GM19452 (cell line): Measurements from ENCODE around the gene PPP4R2.
"Not testable (repeated sequence)": the region's sequence is repeated elsewhere in the genome, so short reads cannot be mapped to it uniquely, and the experiment has no call there.

Source experiments
- ATAC-seq: cut with Tn5 transposase; IDR thresholded peaks from one replicate; pipeline ENCODE4 v1.9.1; 2021; ENCODE audit not compliant: unreplicated experiment

The PPP4R2 gene

DNA sequence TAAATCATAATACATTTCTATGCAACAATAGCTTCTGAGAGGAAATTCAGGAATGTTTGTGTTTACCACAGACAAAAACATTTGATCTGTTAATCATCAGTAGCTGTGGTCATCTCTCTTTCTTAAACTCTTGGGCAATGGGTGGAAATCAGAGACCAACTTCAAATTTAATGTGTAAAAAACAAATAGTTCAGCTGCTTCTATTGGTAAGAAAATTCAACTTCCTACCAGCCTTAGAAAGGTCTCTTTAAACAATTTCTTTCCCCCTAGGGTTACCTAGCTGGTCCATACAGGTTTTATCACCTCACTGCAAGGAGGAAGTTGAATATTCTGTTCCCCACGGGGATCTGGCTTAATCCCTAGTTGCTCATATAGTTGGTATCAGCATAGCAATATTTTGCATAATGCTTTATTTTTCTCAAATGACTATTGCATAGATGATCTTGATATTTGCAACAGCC, 20.3 kb upstream of the PPP4R2 start:
- no peak for ATAC-seq

DNA sequence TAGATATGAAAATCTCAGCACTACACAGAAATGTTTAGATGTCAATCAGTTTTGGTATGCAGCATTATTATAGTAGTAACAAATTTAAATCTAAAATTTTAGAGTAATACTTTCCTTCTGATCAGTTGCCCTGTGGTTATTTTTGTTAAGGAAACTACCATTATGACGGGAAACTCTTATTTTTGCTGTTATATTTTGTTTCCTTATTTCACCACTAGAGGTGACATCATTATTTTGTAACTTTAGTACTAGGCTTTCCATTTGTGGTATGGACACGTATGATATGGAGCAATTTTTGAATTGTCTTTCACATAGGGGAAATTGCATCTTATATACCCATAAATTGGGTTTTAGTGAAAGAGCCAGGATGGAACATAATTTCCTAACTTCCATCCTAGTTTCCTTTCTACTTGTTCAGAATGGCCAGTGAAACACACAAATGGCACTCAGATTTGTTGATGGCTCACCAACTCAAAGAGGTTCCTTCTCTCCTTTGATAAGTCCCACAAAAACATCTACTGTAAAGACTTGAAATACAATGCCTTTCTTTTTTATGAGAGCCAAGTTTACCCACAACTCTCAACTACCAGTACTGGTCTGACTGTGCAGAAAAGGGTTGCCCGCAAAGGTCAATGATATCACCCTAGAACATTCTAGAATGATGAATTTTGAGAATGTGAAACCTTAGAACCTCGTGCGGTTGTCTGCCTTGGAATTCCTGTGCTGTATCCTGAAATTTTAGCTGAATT, 19.4 kb upstream of the PPP4R2 start:
- peak; percentile 59 for ATAC-seq

DNA sequence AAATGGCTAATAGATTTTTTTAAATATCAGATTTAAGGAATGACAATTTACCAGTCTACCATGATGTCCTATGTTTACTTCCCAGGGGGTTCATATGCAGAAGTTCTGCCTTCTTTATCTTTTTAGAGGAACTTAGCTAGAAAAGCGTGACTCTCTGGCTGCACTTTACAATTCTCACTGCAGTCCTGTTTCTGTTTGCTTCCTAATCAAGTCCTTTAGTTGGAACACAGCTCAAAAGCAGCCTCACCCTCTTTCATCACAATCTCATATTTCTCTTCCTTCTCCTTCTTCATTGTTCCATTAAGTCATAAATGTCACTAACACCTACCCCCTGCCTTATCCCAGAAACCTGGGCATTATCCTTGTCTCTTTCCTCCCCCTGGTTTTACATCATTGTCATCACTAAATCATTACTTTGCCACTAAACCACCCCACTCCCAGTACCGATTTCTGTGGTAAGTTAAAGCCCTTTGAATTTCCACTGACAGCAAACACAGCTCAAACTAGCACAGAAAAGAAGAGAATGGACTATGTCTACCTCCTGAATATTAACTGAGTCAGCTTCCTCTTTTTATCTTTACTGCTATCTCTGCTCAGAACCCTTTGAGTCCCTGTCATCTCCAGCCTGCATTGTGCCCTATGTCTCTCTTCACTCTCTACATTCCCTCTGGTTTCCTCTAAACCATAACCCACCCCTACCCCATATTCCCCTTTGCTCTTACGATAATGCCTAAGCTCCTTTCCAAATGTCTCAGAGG, 13.8 kb upstream of the PPP4R2 start:
- ATAC-seq = no peak

DNA sequence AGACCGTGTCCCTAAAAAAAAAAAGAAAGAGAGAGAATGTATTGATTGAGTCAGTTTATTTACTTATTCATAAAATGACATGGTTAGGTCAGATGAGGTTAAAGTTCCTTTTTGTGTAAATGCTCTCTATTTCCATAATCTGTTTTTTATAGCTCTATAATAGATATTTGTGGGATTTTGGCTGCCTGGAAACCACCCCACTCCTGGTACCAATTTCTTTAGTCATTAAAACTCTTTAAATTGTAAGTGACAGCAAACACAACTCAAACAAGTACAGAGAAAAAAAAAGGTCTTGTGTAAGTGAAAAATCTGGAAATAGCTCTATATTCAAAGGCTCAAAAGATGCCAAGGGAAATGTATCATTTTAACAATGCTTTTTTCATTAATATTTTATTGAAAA, 11.0 kb upstream of the PPP4R2 start:
- ATAC-seq = no peak

DNA sequence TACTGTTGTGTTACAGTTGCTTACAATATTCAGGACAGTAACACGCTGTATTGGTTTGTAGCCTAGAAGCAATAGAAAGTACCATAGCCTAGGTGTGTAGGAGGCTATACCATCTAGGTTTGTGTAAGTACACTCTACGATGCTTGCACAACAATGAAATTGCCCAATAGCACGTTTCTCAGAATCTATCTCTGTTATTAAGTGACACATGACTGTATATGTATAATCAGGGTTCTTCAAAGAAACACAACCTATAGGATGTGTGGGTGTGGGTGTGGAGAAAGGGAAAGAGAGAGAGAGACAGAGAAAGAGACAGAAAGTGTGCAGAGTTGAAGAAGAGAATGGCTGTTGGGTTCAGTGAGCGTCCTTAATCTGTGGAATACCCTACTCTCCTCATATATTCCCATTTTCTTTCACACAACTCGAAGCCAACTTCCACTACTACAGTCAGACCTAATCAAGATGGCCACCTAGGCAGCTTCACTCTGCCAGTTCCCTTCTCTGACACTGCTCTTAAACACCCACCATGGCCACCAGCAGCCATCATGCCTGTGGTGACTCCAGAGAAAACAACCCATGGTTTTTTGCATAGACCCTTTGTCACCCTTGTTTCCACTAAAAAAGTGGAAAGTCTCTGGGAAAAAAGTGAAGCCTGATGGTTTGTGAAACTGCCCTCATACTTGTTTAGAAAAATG, 5.8 kb upstream of the PPP4R2 start:
- no peak for ATAC-seq

DNA sequence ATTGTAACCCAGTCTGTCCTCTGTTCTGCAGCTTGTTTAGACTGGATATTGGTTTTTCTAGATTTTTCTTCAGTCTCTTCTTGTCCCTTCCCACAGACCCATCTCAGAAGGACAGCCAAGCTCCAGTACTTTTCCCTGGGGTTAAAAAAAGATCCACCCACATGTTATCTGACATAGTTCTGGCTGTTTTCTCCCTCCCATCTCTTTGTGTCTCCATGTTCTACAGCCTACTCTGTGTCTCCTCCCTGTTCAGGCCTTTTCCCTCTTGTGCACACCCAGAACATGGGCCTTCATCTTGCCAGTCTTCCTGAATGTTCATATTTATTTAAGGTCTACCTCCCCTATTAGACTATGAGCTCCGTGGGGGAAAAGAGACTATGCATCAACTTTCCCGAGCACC, 5.1 kb upstream of the PPP4R2 start:
- ATAC-seq = no peak

DNA sequence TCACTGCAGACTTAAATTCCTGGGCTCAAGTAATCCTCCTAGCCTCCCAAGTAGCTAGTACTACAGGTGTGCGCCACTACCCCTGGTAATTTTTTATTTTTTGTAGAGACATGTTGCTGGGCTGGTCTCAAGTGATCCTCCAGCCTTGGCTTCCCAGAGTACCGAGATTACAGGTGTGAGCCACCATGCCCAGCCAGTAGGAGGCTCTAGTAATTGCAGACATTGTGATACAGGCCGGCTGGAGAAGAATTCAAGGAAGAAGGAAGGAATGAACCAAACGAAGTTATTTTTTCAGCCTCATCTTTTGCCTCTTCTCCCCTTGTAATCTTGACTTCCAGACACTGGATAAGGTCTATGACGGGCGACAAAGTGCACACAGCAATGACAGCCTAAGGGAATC, 3.2 kb upstream of the PPP4R2 start:
- no peak for ATAC-seq

DNA sequence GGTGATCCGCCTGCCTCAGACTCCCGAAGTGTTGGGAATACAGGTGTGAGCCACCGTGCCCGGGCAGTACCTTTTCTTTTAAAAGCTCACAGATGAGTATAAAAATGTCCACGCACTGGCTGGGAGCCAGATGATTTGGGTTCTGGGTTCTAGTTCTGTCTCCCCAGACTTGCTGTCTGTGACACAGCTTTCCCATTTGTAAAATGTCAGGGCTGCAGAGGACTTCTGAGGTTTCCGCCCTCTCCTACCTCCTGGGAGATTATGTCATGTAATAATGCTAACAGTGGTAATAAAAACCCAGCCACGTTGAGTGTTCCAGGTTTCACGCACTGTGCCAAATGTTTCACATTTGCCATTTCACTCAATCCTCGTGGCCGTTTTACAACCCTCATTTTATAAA, 1.3 kb upstream of the PPP4R2 start:
- ATAC-seq = no peak

DNA sequence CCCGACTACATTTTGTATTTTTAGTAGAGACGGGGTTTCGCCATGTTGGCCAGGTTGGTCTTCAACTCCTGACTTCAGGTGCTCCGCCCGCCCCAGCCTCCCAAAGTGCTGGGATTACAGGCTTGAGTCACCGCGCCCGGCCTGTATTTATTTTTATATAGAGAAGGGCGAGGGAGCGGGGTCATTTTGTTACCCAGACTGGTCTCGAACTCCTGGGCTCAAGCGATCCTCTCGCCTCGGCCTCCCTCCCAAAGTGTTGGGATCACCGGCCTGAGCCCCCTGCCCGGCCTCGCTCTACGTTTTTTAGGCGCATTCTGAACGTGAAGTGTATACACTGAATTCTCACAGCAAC, 514 bp upstream of the PPP4R2 start:
- ATAC-seq = no peak

DNA sequence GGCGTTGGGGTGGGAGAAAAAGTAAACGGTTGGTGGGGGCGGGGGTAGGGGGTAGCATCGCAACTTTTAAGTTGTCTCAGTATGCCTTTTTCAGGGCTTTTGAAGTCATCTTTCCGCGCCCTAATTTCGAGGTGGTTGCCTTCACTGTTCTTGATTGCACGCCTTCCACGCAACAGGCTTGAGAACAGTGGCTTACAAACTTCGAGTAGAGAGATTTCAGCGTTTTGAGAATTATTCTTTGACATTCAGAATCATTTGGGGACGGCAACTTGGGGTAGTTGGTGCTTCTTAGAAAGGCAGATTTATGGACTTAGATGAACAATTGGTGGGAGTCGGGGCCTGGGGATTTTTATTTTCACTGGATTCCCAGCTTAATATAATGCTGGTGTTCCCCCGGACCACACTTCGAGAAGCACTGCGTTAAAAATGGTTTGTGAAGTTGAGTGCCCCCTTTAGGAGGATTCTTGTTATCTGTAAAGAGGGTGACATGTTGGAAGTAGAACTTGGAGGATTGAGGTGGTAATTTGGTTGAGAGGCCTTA, 880 bp downstream of the PPP4R2 start:
- peak; percentile 1 for ATAC-seq

DNA sequence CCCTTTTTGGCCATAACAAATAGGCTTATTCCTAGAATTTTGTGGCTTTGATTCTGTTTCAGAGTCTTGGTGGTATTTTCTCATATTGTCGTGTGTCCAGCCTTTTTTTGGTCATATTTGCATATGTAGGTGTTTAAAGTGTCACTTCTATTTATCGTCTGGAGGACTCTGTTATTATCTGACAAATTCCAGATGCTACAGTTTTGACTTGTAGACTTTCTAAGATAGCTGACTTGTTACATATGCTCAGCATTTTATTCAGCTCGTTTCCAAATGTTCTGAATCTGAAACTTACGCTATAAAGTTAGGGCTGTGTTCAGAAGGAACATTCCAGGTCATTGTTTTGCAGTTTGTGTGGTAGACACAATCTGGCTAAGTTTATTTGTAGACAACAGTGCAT, 1.9 kb downstream of the PPP4R2 start:
- ATAC-seq = no peak

DNA sequence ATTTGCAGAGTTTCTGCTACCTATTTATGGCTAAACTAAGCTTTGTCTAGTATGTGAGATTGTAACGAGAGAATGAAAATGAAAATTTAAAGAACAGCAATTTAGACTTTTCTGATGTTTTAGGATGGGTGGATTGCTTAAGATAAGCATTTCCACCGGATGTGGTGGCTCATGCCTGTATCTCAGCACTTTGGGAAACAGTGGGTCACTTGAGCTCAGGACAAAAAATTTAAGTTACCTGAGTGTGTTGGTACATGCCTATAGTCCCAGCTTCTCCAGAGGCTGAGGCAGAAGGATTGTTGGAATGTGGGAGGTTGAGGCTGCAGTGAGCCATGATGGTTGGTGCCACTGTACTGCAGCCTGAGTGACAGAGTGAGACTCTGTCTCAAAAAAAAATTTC, 3.3 kb downstream of the PPP4R2 start:
- no peak for ATAC-seq

DNA sequence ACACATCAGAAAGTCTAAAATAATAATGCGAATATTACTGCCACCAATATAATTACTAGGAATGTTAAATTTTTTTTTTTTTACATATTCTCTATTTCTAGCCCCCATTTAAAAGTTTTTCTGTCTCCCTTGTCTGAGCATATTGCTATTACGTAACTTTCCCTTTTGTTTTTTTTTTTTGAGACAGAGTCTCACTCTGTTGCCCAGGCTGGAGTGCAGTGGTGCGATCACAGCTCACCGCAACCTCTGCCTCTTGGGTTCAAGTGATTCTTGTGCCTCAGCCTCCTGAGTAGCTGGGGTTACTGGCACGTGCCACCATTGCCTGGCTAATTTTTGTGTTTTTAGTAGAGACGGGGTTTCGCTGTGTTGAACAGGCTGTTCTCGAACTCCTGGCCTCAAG, 6.4 kb downstream of the PPP4R2 start:
- not testable (repeated sequence) for ATAC-seq

DNA sequence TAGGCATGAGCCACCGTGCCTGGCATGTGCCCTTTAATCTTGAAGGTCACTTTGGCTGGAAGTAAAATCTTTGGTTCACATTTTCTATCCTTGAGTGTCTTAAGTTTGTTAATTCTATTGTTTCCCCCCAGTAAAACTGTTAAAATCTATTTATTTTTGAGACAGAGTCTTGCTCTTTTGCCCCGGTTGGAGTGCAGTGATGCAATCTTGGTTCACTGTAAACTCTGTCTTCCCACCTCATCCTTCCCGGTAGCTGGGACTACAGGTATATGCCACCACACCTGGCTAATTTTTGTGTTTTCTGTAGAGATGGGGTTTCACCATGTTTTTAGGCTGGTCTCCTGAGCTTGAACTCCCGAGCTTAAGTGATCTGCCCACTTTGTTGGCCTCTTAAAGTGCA, 7.7 kb downstream of the PPP4R2 start:
- ATAC-seq = no peak

DNA sequence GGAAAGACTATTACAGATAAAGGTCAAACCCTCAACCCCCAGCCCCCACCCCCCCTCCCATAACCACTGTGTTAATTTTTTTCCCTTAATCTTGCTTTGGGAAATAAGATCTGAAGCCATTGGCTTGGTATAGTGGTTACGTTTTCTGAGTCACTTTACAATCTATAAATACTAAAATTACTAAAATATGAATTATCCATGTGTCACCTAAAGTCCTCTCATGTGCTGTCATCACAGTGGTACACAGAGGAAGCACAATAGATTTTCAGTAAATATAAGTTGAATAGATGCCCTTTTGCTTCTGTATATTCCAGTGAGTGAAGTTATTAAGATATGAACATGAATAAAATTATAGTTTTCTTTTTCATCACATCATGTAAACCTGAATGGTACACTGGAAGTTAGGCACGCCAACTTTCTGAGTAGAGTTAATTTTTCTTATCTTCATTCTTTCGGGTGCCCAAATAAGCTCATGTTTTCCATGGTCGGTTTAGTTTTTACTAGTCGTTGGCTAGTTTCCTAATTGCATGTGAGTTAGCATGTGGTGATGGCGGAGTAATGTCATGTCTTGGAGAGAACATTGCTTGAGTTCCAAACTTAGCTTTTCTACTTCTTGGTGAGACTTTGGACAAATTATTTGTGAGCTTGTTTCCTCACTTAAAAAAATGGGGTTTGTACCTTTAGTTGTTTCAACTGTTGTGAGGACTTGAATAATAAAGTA, 11.5 kb downstream of the PPP4R2 start:
- no peak for ATAC-seq

DNA sequence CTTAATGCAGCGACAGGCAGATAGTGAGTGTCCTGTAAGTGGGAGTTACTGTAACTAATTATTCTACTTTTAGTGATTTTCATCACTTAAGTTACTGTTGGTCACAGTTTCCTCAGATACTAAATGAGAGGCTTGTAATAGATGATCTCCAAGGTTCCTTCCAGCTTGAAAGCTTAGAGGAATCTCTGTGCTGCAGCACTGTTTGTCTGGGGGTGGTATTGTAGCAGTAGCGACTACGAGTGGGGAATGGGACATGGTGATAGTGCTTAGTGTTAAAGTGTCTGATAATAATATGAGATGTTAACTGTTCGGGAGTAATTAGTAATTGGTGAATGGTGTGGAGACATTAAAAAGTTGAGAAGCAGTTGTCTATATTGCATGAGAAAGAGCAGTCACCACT, 12.4 kb downstream of the PPP4R2 start:
- no peak for ATAC-seq

DNA sequence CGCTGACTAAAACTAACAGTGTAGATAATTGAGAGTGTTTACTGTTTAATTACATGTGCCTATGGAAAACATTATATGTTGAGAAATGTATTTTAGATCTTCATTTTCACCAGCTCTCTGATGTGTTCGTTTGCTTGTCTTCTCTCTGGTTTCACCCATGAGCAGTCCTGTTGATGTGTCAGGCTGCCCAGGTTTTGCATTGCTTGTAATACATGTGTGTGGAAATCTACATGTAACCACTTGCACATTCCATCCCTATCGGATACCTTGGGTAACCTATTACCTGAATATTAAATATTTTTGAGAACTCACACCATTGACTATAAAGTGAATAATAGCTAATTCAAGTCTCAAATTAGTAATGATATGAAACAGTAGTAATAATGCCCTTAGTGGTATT, 13.1 kb downstream of the PPP4R2 start:
- no peak for ATAC-seq

DNA sequence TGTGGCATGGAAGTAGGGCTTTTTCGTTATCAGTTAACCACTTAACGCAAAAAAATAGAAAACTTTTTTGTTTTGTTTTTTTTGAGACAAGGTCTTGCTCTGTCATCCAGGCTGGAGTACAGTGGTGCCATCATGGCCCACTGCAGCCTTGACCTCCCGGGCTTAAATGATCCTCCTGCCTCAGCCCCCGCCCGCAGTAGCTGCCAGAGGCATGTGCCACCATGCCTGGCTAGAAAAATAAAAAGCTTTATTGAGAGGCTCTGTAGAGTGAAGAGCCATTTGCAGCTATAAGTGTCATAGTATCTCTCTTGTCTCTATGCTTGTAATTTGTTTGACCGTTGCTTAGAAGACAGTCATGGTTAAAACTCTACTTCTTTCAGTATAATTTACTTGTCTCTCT, 13.5 kb downstream of the PPP4R2 start:
- no peak for ATAC-seq

DNA sequence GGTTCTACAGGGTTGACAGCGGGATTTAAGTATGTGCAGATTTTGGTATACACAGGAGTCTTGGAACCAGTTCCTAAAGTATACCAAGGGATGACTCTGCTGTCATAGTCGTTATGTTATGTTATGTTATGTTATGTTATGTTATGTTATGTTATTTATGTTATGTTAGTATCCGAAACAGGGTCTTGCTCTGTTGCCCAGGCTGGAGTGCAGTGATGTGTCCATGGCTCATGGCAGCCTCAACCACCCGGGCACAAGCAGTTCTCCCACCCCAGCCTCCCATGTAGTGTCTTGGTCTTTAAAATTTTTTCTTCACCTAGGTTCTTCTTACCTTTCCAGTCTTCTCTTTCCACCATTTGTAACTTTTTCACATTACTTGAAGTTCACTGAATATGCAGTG, 21.7 kb downstream of the PPP4R2 start:
- no peak for ATAC-seq

DNA sequence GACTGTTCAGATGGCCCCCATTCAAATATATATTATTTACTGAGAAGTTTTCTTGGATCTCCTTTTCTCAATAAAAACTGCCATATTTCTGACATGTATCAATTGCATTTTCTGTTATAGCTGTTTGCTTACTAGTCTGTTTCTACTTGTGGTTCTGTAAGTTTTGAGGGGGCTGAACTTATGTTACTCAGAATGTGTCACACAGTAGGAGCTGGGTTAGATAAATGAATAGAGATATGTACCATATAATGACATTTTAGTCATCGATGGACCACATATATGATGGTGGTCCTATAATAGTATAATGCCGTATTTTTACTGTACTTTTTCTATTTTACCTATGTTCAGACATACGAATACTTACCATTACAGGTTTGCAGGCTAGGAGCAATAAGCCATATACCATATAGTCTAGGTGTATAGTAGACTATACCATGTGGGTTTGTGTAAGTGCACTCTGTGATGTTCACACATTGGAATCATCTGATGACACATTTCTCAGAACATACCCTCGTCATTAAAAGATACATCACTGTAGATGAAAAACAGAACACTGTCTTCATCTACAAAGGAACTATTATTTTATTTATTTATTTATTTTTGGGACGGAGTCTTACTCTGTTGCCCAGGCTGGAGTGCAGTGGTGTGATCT, 22.3 kb downstream of the PPP4R2 start:
- ATAC-seq = no peak
